SU-DHL-6 (cell line): ENCODE data around the gene PKD1L1.

Experiments used
- EZH2phosphoT487 ChIP-seq: fragments of 200-600 bp; sonication (generic), shearing (Covaris generic); conservative IDR thresholded peaks from 2 replicates; pipeline ENCODE4 v1.6.1; 2018; ENCODE audit warnings: mild to moderate bottlenecking, antibody characterized with exemption, low read length, moderate library complexity, mixed read lengths
- TF ChIP-seq, protein P1 (sequence below): fragments of 200-600 bp; sonication (generic); IDR thresholded peaks from one replicate; pipeline ENCODE4 v1.5.1; 2017; ENCODE audit warnings: antibody characterized with exemption, mild to moderate bottlenecking, low read length, moderate library complexity; ENCODE audit not compliant: insufficient read depth, poor library complexity, severe bottlenecking

DNA sequence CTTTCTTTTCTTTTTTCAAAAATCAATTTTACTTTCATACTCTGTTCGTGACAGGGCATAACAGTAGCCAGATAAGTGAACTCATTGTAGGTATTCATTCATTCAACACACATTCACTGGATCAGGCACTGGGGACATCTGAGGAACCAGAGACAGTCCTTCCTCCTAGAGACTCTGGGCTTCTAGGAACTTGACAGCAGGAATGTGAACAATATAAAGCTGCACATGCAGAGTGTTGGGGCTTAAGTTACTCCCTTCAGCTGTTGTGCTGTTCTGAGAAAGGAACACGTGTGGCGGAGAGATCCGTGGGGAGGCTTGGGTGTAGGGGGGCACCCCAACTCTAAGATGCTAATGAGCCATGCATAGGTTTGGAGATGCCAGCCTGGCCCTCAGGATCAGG, 120.4 kb downstream of the PKD1L1 start:
- no peak for TF ChIP-seq EZH2phosphoT487
- TF ChIP-seq, protein P1, sequence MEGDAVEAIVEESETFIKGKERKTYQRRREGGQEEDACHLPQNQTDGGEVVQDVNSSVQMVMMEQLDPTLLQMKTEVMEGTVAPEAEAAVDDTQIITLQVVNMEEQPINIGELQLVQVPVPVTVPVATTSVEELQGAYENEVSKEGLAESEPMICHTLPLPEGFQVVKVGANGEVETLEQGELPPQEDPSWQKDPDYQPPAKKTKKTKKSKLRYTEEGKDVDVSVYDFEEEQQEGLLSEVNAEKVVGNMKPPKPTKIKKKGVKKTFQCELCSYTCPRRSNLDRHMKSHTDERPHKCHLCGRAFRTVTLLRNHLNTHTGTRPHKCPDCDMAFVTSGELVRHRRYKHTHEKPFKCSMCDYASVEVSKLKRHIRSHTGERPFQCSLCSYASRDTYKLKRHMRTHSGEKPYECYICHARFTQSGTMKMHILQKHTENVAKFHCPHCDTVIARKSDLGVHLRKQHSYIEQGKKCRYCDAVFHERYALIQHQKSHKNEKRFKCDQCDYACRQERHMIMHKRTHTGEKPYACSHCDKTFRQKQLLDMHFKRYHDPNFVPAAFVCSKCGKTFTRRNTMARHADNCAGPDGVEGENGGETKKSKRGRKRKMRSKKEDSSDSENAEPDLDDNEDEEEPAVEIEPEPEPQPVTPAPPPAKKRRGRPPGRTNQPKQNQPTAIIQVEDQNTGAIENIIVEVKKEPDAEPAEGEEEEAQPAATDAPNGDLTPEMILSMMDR = no peak
